ENCODE results near the gene BAHCC1. TPM values are rescaled to one million over a fixed set of nuclear protein-coding genes. Genes with fewer than 3 reads are reported as not detected.

BAHCC1 gene
- total and polyA plus RNA-seq, 2 donors (not counting 1 experiment from before 2014, with no cell fraction given): 1.8 to 7.3 TPM

DNA sequence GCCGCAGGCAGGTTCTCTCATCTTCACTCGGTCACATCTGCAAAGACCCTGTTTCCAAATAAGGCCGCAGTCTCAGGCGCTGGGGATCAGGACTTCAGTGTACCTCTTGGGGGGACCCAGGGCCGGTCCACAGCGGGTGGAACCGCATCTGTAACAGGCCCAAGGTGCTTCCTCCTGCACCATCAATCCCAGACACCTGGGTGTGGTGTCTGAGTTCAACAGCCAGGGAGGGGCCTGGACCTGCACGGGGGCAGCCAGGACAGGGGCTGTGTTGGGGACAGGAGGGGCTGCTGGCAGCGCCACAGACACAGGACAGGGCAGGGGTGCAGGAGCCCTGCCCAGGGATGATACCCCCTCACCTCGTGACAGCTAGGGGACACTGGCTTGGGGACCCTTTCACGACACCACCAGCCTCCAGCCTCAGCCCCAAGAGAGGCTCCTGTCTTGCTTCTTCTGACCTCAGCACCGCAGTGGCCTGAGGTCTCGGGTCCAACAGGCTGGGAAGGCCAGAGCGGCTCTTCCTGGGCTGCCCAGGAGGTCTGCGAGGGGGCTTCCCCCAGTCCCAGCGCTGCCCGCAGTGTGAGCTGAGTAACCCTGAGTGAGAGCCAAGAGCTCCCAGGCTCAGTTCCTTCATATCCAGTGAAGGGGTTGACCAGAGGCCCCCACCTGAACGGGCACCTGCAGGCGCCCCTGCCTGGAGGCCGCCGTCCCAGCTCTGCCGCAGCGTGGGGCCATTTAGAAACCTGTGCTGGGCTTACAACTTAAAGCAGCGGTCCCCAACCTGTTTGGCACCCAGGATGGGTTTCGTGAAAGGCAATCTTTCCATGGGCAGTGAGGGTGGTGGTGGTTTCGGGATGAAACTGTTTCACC lies 30.7 kb upstream of the BAHCC1 start:
- Histone ChIP-seq H3K9ac (ENCODE audit: insufficient read depth, low read length) (no peak overlapping the region), H3K4me3 (replicated peaks in 1 of 4; ENCODE audit: control extremely low read depth in 1 of 4, insufficient read depth in 1 of 4, low read depth in 3 of 4, low read length in 4 of 4) (no peak overlapping the region), H3K27me3 (ENCODE audit: control insufficient read depth, insufficient read depth, low read length) (peaks cover 5% of the 10 kb centered on the region), H3K79me2 (ENCODE audit: control insufficient read depth, insufficient read depth, low read length) (no peaks in the 10 kb centered on the region), H3K4me1 (ENCODE audit: control insufficient read depth, extremely low read depth, insufficient read depth, low read length) (peaks cover 5% of the 10 kb centered on the region), H3K4me2 (ENCODE audit: extremely low read depth, insufficient read depth, low read length) (peak overlapping the region; percentile 19), H4K20me1 (ENCODE audit: control insufficient read depth, extremely low read depth, insufficient read depth, low read length) (no peaks in the 10 kb centered on the region), H2AFZ (ENCODE audit: low read length) (no peak overlapping the region), H3K9me3 (ENCODE audit: control insufficient read depth, insufficient read depth, low read depth, low read length) (no peaks in the 10 kb centered on the region), H3K27ac (ENCODE audit: insufficient read depth, low read length) (no peak overlapping the region), H3K36me3 (ENCODE audit: control insufficient read depth, insufficient read depth, low read length) (no peaks in the 10 kb centered on the region)
- TF ChIP-seq, protein P1, sequence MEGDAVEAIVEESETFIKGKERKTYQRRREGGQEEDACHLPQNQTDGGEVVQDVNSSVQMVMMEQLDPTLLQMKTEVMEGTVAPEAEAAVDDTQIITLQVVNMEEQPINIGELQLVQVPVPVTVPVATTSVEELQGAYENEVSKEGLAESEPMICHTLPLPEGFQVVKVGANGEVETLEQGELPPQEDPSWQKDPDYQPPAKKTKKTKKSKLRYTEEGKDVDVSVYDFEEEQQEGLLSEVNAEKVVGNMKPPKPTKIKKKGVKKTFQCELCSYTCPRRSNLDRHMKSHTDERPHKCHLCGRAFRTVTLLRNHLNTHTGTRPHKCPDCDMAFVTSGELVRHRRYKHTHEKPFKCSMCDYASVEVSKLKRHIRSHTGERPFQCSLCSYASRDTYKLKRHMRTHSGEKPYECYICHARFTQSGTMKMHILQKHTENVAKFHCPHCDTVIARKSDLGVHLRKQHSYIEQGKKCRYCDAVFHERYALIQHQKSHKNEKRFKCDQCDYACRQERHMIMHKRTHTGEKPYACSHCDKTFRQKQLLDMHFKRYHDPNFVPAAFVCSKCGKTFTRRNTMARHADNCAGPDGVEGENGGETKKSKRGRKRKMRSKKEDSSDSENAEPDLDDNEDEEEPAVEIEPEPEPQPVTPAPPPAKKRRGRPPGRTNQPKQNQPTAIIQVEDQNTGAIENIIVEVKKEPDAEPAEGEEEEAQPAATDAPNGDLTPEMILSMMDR (conservative IDR thresholded peaks at IDR 0.05 in 1 of 2, IDR thresholded peaks at IDR 0.05 in 1 of 2; ENCODE audit: low read depth in 1 of 2, low read length in 2 of 2): no peak
- TF ChIP-seq EZH2 (IDR thresholded peaks at IDR 0.05; ENCODE audit: low read length, missing control alignments): no peak
- DNase-seq (ENCODE audit: low read depth in 2 of 2): no peak

DNA sequence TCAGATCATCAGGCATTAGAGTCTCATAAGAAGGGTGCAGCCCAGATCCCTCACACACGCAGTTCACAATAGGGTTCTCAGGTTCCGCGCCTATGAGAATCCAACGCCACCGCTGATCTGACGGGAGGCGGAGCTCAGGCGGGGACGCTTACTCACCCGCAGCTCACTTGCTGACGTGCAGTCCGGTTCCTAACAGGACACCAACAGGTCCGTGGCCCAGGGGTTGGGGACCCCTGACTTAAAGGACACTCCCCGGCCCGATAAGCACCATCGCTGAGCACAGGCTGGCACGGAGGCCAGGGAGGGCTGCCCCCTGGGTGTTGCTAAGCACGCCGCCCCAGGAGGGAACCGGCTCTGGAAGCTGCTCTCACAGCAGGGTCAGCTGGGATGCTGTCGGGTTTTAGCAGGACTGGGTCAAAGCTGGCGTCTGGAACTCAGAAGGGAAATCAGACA lies 30.1 kb upstream of the BAHCC1 start:
- no peak overlapping the region for H2AFZ ChIP-seq (ENCODE audit: low read length)
- DNase-seq (ENCODE audit: low read depth in 2 of 2): peak; percentile 76 to 77
- no peak overlapping the region for H3K27ac ChIP-seq (ENCODE audit: insufficient read depth, low read length)

More for the DNA sequence above, 30.1 kb upstream of the BAHCC1 start:
- Histone ChIP-seq H3K4me1 (ENCODE audit: control insufficient read depth, extremely low read depth, insufficient read depth, low read length) (peaks cover 5% of the 10 kb centered on the region), H3K36me3 (ENCODE audit: control insufficient read depth, insufficient read depth, low read length) (no peaks in the 10 kb centered on the region), H3K9me3 (ENCODE audit: control insufficient read depth, insufficient read depth, low read depth, low read length) (no peaks in the 10 kb centered on the region), H3K79me2 (ENCODE audit: control insufficient read depth, insufficient read depth, low read length) (no peaks in the 10 kb centered on the region), H3K4me3 (replicated peaks in 1 of 4; ENCODE audit: control extremely low read depth in 1 of 4, insufficient read depth in 1 of 4, low read depth in 3 of 4, low read length in 4 of 4) (peak overlapping the region in 1 of 4 experiments; percentile 41), H4K20me1 (ENCODE audit: control insufficient read depth, extremely low read depth, insufficient read depth, low read length) (no peaks in the 10 kb centered on the region), H3K27me3 (ENCODE audit: control insufficient read depth, insufficient read depth, low read length) (peaks cover 5% of the 10 kb centered on the region), H3K4me2 (ENCODE audit: extremely low read depth, insufficient read depth, low read length) (peak overlapping the region; percentile 49), H3K9ac (ENCODE audit: insufficient read depth, low read length) (no peak overlapping the region)
- no peak for TF ChIP-seq EZH2 (IDR thresholded peaks at IDR 0.05; ENCODE audit: low read length, missing control alignments)
- TF ChIP-seq, protein P1 (conservative IDR thresholded peaks at IDR 0.05 in 1 of 2, IDR thresholded peaks at IDR 0.05 in 1 of 2; ENCODE audit: low read depth in 1 of 2, low read length in 2 of 2): no peak
